NCI-H446 treated with DMSO at 0.1 percent for 48 hours (cell line): ENCODE results near the gene BRD9.
"Not testable (repeated sequence)": the region's sequence is repeated elsewhere in the genome, so short reads cannot be mapped to it uniquely, and the experiment has no call there.

ENCODE experiments used
- DNase-seq: peaks from one replicate; lab custom pipeline; 2025; lab: John Stamatoyannopoulos, UW

Gene BRD9

GRCh38 chr5:856531-857425 lies 35.8 kb downstream of the BRD9 start:
- DNase-seq, result no peak

GRCh38 chr5:855771-856530 lies 36.6 kb downstream of the BRD9 start:
- DNase-seq, result no peak

- no peak for DNase-seq
Measured at GRCh38 chr5:854966-855743, 37.4 kb downstream of the BRD9 start.

GRCh38 chr5:854217-854616 lies 38.4 kb downstream of the BRD9 start:
- no peak for DNase-seq

GRCh38 chr5:853416-854090 lies 39.0 kb downstream of the BRD9 start:
- not testable (repeated sequence) for DNase-seq

- no peak for DNase-seq
Measured at GRCh38 chr5:852431-853401, 39.9 kb downstream of the BRD9 start.

- DNase-seq, result no peak
Measured at GRCh38 chr5:852018-852417, 40.6 kb downstream of the BRD9 start.

GRCh38 chr5:851553-851952 lies 41.0 kb downstream of the BRD9 start:
- DNase-seq, result no peak

GRCh38 chr5:851076-851475 lies 41.5 kb downstream of the BRD9 start:
- DNase-seq, result no peak

GRCh38 chr5:850511-851006 lies 42.0 kb downstream of the BRD9 start, which contains the start of gene ZDHHC11:
Gene ZDHHC11 (minus strand): TSS chr5:850986. CDS start chr5:850602, 384 bp downstream.
- no peak for DNase-seq

- DNase-seq, result no peak
Measured at GRCh38 chr5:849651-850301, 42.8 kb downstream of the BRD9 start.

- no peak for DNase-seq
Measured at GRCh38 chr5:848671-849111, 43.9 kb downstream of the BRD9 start.

GRCh38 chr5:847736-848135 lies 44.9 kb downstream of the BRD9 start:
- not testable (repeated sequence) for DNase-seq

- not testable (repeated sequence) for DNase-seq
Measured at GRCh38 chr5:847212-847611, 45.4 kb downstream of the BRD9 start.

GRCh38 chr5:846602-847091 lies 46.0 kb downstream of the BRD9 start:
- DNase-seq, result not testable (repeated sequence)

- DNase-seq, result not testable (repeated sequence)
Measured at GRCh38 chr5:845676-846601, 46.7 kb downstream of the BRD9 start.

GRCh38 chr5:845031-845675 lies 47.4 kb downstream of the BRD9 start:
- not testable (repeated sequence) for DNase-seq

GRCh38 chr5:844426-844825 lies 48.2 kb downstream of the BRD9 start:
- not testable (repeated sequence) for DNase-seq
